Adrenal gland (tissue), 5 donors: ENCODE results near the gene DUSP16.

Experiments used
- POLR2A ChIP-seq, 2 donors: fragments of 450-650 bp; IDR thresholded peaks; one replicate each; pipeline ENCODE4 v1.6.1; 2017; ENCODE audit warnings: antibody characterized with exemption in 2 of 2, mild to moderate bottlenecking in 2 of 2, moderate library complexity in 1 of 2
- TF ChIP-seq, protein P1 (sequence below), 6 experiments: fragments of 450-650 bp in 4 of 6; fragments of 200-600 bp in 2 of 6; sonication (generic) in 1 of 6; IDR thresholded peaks; 1 replicate in 5 of 6; 2 replicates in 1 of 6; pipeline versions ENCODE4 v1.5.1 to v1.8.0; 2016 to 2021; ENCODE audit warnings: antibody characterized with exemption in 6 of 6, mild to moderate bottlenecking in 2 of 6, moderate library complexity in 1 of 6
- donor health status: DM: no; HTN: no; CAD: no.

DNA sequence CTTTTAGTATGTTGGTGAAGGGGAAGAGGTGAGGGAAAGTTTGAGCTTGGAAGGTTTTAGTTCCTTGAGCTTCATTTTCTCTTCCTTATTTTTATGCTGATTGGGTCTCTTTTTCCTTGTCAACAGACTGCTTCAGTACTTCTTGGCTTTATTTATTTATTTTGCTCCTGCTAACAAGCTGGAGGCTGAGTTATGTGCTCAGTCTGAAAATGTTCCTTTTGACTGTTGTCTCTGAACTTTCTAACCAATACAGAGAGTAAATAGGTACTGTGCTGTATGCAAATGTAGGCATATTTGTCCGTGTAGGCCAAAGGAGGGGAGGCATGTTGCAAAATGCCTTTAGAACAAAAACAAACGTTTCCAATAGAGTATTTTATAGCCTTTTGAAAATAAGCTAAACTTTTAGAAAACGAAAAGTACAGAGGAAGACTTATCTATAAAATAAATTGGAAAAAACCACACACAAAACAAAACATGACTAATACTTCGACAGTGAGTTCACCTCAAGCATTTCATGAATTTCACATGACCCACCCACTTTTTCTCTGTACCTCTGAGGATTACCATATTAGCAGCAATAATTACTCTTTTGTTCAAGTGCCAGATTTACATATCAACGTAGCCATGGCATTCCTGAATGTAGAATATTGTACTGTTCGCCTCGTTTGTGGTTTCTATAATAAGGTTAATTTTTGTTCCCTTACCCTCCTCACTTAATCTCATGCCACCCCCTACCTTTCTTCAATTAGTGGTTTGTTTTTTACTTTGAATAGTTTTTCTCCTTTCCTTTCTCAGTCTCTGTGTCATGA, 44.3 kb upstream of the DUSP16 start:
- no peak for TF ChIP-seq POLR2A (IDR thresholded peaks at IDR 0.05)
- TF ChIP-seq, protein P1, sequence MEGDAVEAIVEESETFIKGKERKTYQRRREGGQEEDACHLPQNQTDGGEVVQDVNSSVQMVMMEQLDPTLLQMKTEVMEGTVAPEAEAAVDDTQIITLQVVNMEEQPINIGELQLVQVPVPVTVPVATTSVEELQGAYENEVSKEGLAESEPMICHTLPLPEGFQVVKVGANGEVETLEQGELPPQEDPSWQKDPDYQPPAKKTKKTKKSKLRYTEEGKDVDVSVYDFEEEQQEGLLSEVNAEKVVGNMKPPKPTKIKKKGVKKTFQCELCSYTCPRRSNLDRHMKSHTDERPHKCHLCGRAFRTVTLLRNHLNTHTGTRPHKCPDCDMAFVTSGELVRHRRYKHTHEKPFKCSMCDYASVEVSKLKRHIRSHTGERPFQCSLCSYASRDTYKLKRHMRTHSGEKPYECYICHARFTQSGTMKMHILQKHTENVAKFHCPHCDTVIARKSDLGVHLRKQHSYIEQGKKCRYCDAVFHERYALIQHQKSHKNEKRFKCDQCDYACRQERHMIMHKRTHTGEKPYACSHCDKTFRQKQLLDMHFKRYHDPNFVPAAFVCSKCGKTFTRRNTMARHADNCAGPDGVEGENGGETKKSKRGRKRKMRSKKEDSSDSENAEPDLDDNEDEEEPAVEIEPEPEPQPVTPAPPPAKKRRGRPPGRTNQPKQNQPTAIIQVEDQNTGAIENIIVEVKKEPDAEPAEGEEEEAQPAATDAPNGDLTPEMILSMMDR (IDR thresholded peaks at IDR 0.05), result no peak
